SK-N-SH (cell line): ENCODE results near the gene PRDX1.

ENCODE experiments used
- EP300 ChIP-seq, 2 experiments: IDR thresholded peaks; 2 replicates each; pipeline versions ENCODE4 v1.4.0 to v1.6.1; 2012; ENCODE audit warnings: borderline replicate concordance in 1 of 2, low read depth in 1 of 2, low read length in 1 of 2
- EZH2phosphoT487 ChIP-seq: fragments of 200-600 bp; sonication (generic); IDR thresholded peaks from 2 replicates; pipeline ENCODE4 v1.6.1; 2017; ENCODE audit warnings: low read depth, mixed run types, mild to moderate bottlenecking, antibody characterized with exemption, moderate library complexity, borderline replicate concordance
- FOXM1 ChIP-seq: IDR thresholded peaks from 2 replicates; pipeline ENCODE4 v1.4.0; 2012; ENCODE audit warnings: low read depth, mild to moderate bottlenecking
- NRF1 ChIP-seq: IDR thresholded peaks from 2 replicates; pipeline ENCODE4 v1.6.1; 2012; ENCODE audit warnings: low read depth, mild to moderate bottlenecking, low read length
- POLR2AphosphoS5 ChIP-seq: IDR thresholded peaks from 2 replicates; pipeline ENCODE4 v1.6.1; 2012; ENCODE audit warnings: low read depth, low read length
- RAD21 ChIP-seq: IDR thresholded peaks from 2 replicates; pipeline ENCODE4 v1.6.1; 2012; ENCODE audit warnings: mild to moderate bottlenecking, low read length
- RCOR1 ChIP-seq: fragments of 150-350 bp; IDR thresholded peaks from 2 replicates; pipeline ENCODE4 v1.6.1; 2017; ENCODE audit warnings: antibody characterized with exemption, low read length
- SIN3A ChIP-seq: IDR thresholded peaks from 2 replicates; pipeline ENCODE4 v1.6.1; 2012; ENCODE audit warnings: low read depth, mild to moderate bottlenecking, low read length, moderate library complexity, borderline replicate concordance
- SMC3 ChIP-seq: IDR thresholded peaks from 2 replicates; pipeline ENCODE4 v1.6.1; 2012; ENCODE audit warnings: low read depth, low read length, improper control_type of control experiment
- TF ChIP-seq, protein P1 (sequence below): fragments of 200-600 bp; sonication (generic); IDR thresholded peaks from 2 replicates; pipeline ENCODE4 v1.6.1; 2017; ENCODE audit warnings: antibody characterized with exemption, mild to moderate bottlenecking, moderate library complexity
- TF ChIP-seq, protein P2 (sequence below): IDR thresholded peaks from 2 replicates; pipeline ENCODE4 v1.4.0; 2012; ENCODE audit warnings: low read depth, borderline replicate concordance
- TF ChIP-seq, protein P3 (sequence below): IDR thresholded peaks from 2 replicates; pipeline ENCODE4 v1.4.0; 2012; ENCODE audit warnings: low read depth
- TF ChIP-seq, protein P4 (sequence below): IDR thresholded peaks from 2 replicates; pipeline ENCODE4 v1.6.1; 2012; ENCODE audit warnings: mild to moderate bottlenecking, low read depth, low read length, moderate library complexity

DNA sequence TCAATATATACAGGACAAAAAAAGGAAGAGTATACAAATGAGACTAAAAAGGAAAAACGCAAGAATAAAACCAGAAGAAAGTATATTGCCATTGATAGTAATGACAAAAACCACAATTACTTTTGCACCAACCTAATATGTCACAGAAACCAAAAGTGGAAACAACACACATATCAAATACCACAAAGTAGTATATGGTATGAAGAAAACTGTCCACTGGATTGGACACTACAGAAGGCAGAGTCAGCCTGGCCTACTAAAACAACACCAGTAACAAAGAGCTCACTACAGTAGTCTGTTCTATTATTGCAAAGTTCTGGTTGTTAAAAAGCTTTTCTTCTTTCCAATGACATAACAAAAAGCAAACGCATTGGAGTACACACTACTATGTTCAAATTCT is 48.4 kb downstream of the PRDX1 start:
- TF ChIP-seq, protein P1, sequence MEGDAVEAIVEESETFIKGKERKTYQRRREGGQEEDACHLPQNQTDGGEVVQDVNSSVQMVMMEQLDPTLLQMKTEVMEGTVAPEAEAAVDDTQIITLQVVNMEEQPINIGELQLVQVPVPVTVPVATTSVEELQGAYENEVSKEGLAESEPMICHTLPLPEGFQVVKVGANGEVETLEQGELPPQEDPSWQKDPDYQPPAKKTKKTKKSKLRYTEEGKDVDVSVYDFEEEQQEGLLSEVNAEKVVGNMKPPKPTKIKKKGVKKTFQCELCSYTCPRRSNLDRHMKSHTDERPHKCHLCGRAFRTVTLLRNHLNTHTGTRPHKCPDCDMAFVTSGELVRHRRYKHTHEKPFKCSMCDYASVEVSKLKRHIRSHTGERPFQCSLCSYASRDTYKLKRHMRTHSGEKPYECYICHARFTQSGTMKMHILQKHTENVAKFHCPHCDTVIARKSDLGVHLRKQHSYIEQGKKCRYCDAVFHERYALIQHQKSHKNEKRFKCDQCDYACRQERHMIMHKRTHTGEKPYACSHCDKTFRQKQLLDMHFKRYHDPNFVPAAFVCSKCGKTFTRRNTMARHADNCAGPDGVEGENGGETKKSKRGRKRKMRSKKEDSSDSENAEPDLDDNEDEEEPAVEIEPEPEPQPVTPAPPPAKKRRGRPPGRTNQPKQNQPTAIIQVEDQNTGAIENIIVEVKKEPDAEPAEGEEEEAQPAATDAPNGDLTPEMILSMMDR = no peak
- TF ChIP-seq EZH2phosphoT487 = no peak
- TF ChIP-seq, protein P2, sequence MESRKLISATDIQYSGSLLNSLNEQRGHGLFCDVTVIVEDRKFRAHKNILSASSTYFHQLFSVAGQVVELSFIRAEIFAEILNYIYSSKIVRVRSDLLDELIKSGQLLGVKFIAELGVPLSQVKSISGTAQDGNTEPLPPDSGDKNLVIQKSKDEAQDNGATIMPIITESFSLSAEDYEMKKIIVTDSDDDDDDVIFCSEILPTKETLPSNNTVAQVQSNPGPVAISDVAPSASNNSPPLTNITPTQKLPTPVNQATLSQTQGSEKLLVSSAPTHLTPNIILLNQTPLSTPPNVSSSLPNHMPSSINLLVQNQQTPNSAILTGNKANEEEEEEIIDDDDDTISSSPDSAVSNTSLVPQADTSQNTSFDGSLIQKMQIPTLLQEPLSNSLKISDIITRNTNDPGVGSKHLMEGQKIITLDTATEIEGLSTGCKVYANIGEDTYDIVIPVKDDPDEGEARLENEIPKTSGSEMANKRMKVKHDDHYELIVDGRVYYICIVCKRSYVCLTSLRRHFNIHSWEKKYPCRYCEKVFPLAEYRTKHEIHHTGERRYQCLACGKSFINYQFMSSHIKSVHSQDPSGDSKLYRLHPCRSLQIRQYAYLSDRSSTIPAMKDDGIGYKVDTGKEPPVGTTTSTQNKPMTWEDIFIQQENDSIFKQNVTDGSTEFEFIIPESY = no peak
- no peak for TF ChIP-seq POLR2AphosphoS5
- TF ChIP-seq EP300 (IDR thresholded peaks at IDR 0.05; ENCODE audit: borderline replicate concordance in 1 of 2, low read depth in 1 of 2, low read length in 1 of 2) = no peak
- no peak for TF ChIP-seq FOXM1
- TF ChIP-seq, protein P3, sequence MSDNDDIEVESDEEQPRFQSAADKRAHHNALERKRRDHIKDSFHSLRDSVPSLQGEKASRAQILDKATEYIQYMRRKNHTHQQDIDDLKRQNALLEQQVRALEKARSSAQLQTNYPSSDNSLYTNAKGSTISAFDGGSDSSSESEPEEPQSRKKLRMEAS = no peak
- no peak for TF ChIP-seq RAD21
- TF ChIP-seq, protein P4, sequence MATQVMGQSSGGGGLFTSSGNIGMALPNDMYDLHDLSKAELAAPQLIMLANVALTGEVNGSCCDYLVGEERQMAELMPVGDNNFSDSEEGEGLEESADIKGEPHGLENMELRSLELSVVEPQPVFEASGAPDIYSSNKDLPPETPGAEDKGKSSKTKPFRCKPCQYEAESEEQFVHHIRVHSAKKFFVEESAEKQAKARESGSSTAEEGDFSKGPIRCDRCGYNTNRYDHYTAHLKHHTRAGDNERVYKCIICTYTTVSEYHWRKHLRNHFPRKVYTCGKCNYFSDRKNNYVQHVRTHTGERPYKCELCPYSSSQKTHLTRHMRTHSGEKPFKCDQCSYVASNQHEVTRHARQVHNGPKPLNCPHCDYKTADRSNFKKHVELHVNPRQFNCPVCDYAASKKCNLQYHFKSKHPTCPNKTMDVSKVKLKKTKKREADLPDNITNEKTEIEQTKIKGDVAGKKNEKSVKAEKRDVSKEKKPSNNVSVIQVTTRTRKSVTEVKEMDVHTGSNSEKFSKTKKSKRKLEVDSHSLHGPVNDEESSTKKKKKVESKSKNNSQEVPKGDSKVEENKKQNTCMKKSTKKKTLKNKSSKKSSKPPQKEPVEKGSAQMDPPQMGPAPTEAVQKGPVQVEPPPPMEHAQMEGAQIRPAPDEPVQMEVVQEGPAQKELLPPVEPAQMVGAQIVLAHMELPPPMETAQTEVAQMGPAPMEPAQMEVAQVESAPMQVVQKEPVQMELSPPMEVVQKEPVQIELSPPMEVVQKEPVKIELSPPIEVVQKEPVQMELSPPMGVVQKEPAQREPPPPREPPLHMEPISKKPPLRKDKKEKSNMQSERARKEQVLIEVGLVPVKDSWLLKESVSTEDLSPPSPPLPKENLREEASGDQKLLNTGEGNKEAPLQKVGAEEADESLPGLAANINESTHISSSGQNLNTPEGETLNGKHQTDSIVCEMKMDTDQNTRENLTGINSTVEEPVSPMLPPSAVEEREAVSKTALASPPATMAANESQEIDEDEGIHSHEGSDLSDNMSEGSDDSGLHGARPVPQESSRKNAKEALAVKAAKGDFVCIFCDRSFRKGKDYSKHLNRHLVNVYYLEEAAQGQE = no peak
- TF ChIP-seq SMC3 = no peak
- TF ChIP-seq RCOR1 = no peak
- no peak for TF ChIP-seq NRF1
- TF ChIP-seq SIN3A = no peak
